ENCODE data around the gene LSP1.

LSP1 gene

GRCh38 chr11:1866226-1866625 lies 13.3 kb downstream of the LSP1 start:
- ATAC-seq, result no peak
- no peak for TF ChIP-seq PATZ1 (CRISPR knock-in tag; IDR thresholded peaks at IDR 0.05; ENCODE audit: borderline replicate concordance)
- TF ChIP-seq BACH2 (CRISPR knock-in tag; IDR thresholded peaks at IDR 0.05; ENCODE audit: borderline replicate concordance), result no peak
- TF ChIP-seq ZNF8 (CRISPR knock-in tag; IDR thresholded peaks at IDR 0.05), result no peak
- TF ChIP-seq CSDC2 (CRISPR knock-in tag; IDR thresholded peaks at IDR 0.05), result no peak
- TF ChIP-seq PPARA (CRISPR knock-in tag; IDR thresholded peaks at IDR 0.05; ENCODE audit: borderline replicate concordance), result no peak
- no peak for TF ChIP-seq ARNTL (CRISPR knock-in tag; IDR thresholded peaks at IDR 0.05; ENCODE audit: borderline replicate concordance, low read depth)

GRCh38 chr11:1866776-1867175 lies 13.9 kb downstream of the LSP1 start:
- TF ChIP-seq ZNF8 (CRISPR knock-in tag; IDR thresholded peaks at IDR 0.05) (no peak), ZFP3 (CRISPR knock-in tag; IDR thresholded peaks at IDR 0.05) (no peak), ISL1 (CRISPR knock-in tag; IDR thresholded peaks at IDR 0.05) (no peak), ZNF70 (CRISPR knock-in tag; IDR thresholded peaks at IDR 0.05) (no peak), ARNTL (CRISPR knock-in tag; IDR thresholded peaks at IDR 0.05; ENCODE audit: borderline replicate concordance, low read depth) (no peak), ZNF565 (CRISPR knock-in tag; conservative IDR thresholded peaks at IDR 0.05; ENCODE audit: low read depth) (no peak)
- ATAC-seq, result no peak

- TF ChIP-seq ZFP3 (CRISPR knock-in tag; IDR thresholded peaks at IDR 0.05) (no peak), TCF4 (CRISPR knock-in tag; IDR thresholded peaks at IDR 0.05; ENCODE audit: borderline replicate concordance) (no peak), TSHZ2 (CRISPR knock-in tag; IDR thresholded peaks at IDR 0.05) (no peak), TOX (CRISPR knock-in tag; IDR thresholded peaks at IDR 0.05; ENCODE audit: borderline replicate concordance) (no peak), ESRRG (CRISPR knock-in tag; IDR thresholded peaks at IDR 0.05) (no peak), ISL1 (CRISPR knock-in tag; IDR thresholded peaks at IDR 0.05) (no peak), POU6F1 (CRISPR knock-in tag; IDR thresholded peaks at IDR 0.05; ENCODE audit: borderline replicate concordance, low read depth) (no peak), ZNF70 (CRISPR knock-in tag; IDR thresholded peaks at IDR 0.05) (no peak), BACH2 (CRISPR knock-in tag; IDR thresholded peaks at IDR 0.05; ENCODE audit: borderline replicate concordance) (no peak), PATZ1 (CRISPR knock-in tag; IDR thresholded peaks at IDR 0.05; ENCODE audit: borderline replicate concordance) (no peak)
- no peak for ATAC-seq
These were observed 14.5 kb downstream of the LSP1 start for GRCh38 chr11:1867381-1867780.

- no peak for TF ChIP-seq ZNF8 (CRISPR knock-in tag; IDR thresholded peaks at IDR 0.05)
- no peak for TF ChIP-seq TOX (CRISPR knock-in tag; IDR thresholded peaks at IDR 0.05; ENCODE audit: borderline replicate concordance)
- TF ChIP-seq ZC3H10 (CRISPR knock-in tag; IDR thresholded peaks at IDR 0.05), result no peak
- no peak for TF ChIP-seq OSR1 (CRISPR knock-in tag; IDR thresholded peaks at IDR 0.05)
- no peak for TF ChIP-seq CSDC2 (CRISPR knock-in tag; IDR thresholded peaks at IDR 0.05)
- TF ChIP-seq RARB (CRISPR knock-in tag; IDR thresholded peaks at IDR 0.05), result no peak
- no peak for TF ChIP-seq ISL1 (CRISPR knock-in tag; IDR thresholded peaks at IDR 0.05)
- no peak for TF ChIP-seq POU6F1 (CRISPR knock-in tag; IDR thresholded peaks at IDR 0.05; ENCODE audit: borderline replicate concordance, low read depth)
- ATAC-seq, result no peak
These were observed 15.3 kb downstream of the LSP1 start for GRCh38 chr11:1868056-1868635.

All from SK-N-SH treated with all-trans-retinoic acid at 6 μM for 48 hours (cell line).